ENCODE results near the gene SKA2. TPM values are rescaled to one million over a fixed set of nuclear protein-coding genes. Genes with fewer than 3 reads are reported as not detected.

Gene SKA2
- total RNA-seq, 1 experiment from 2014 or later = 65.6 TPM

DNA sequence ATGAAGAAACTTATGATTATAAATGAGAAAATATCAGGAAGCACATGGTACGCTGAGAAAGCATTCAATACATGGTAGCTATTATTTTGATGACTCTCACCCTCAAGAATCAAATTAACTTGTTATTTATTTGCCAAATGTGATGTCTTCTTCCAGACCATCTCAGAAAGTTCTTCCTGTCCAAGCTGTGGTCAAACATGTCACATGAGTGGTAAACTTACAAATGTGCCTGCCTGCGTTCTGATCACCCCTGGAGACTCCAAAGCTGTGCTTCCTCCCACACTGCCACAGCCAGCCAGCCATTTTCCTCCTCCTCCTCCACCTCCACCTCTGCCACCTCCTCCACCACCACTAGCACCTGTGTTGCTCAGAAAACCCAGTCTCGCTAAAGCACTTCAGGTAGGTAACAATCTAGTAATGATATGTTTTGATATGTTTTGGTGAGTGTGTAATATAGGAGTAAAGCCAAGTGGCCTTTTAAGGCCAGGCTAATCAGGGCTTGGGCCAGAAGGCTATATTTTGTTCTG, 38.4 kb upstream of the SKA2 start:
- CTCF ChIA-PET = no interaction called here
- no TSS peak for BruUV-seq (replicated peaks)
- H3K27me3 ChIP-seq (ENCODE audit: insufficient read depth, low read depth) = no peaks in the 10 kb centered on the region
- H4K20me1 ChIP-seq (ENCODE audit: insufficient read depth) = no peaks in the 10 kb centered on the region
- no peaks in the 10 kb centered on the region for H3F3A ChIP-seq (ENCODE audit: insufficient read depth, low read depth)
- no peaks in the 10 kb centered on the region for H3K79me2 ChIP-seq (ENCODE audit: low read depth)
- POLR2A ChIA-PET (ENCODE audit: unreplicated experiment) = interaction anchor here (0.6 kb wide), 1 partner anchor 38 kb away, joined by 3 read pairs; the partner anchor contains the start of gene PRR11
- H2AFZ ChIP-seq = no peak overlapping the region
- no peak overlapping the region for H3K4me3 ChIP-seq
- TF ChIP-seq EZH2 (IDR thresholded peaks at IDR 0.05; ENCODE audit: low read depth) = no peak
- TF ChIP-seq, protein P1, sequence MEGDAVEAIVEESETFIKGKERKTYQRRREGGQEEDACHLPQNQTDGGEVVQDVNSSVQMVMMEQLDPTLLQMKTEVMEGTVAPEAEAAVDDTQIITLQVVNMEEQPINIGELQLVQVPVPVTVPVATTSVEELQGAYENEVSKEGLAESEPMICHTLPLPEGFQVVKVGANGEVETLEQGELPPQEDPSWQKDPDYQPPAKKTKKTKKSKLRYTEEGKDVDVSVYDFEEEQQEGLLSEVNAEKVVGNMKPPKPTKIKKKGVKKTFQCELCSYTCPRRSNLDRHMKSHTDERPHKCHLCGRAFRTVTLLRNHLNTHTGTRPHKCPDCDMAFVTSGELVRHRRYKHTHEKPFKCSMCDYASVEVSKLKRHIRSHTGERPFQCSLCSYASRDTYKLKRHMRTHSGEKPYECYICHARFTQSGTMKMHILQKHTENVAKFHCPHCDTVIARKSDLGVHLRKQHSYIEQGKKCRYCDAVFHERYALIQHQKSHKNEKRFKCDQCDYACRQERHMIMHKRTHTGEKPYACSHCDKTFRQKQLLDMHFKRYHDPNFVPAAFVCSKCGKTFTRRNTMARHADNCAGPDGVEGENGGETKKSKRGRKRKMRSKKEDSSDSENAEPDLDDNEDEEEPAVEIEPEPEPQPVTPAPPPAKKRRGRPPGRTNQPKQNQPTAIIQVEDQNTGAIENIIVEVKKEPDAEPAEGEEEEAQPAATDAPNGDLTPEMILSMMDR (conservative IDR thresholded peaks at IDR 0.05) = no peak
- DNase-seq = no peak
- no peak overlapping the region for H3K27ac ChIP-seq
- H3K9me3 ChIP-seq (ENCODE audit: insufficient read depth, low read depth) = no peaks in the 10 kb centered on the region
- H3K4me1 ChIP-seq (replicated peaks; ENCODE audit: insufficient read depth) = no peaks in the 10 kb centered on the region
- no peaks in the 10 kb centered on the region for H3K9me2 ChIP-seq (ENCODE audit: insufficient read depth)
- intact Hi-C loops (cut with micrococcal nuclease; ENCODE audit: unreplicated experiment) = no loop called here
- no peak overlapping the region for H3K4me2 ChIP-seq
- peaks cover 13% of the 10 kb centered on the region for H3K36me3 ChIP-seq (ENCODE audit: low read depth)

DNA sequence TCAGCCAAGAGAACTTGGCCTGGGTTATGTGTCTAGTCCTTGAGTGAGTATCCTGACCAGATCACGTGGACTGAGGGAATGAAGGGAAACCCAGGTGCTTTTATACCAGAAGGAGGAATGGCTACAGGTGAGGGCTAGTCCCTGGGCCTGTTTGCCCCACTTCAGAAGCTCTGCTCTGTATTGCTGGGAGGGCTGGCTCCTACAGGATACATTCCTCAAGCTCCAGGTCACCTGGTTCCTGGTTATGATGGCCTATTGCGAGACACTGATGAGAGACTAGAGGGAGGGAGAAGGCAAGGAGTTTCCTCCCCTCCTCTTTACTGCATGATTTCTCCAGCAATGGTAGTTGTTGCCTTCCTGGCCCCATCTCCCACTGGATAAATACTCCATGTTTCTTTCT, 35.8 kb upstream of the SKA2 start:
- no peak for TF ChIP-seq EZH2 (IDR thresholded peaks at IDR 0.05; ENCODE audit: low read depth)
- TF ChIP-seq, protein P1 (conservative IDR thresholded peaks at IDR 0.05) = no peak
- Histone ChIP-seq H3K9me3 (ENCODE audit: insufficient read depth, low read depth) (no peaks in the 10 kb centered on the region), H4K20me1 (ENCODE audit: insufficient read depth) (no peaks in the 10 kb centered on the region), H3F3A (ENCODE audit: insufficient read depth, low read depth) (no peaks in the 10 kb centered on the region), H3K4me3 (no peak overlapping the region), H3K36me3 (ENCODE audit: low read depth) (peaks cover 13% of the 10 kb centered on the region), H2AFZ (no peak overlapping the region), H3K79me2 (ENCODE audit: low read depth) (no peaks in the 10 kb centered on the region), H3K9me2 (ENCODE audit: insufficient read depth) (no peaks in the 10 kb centered on the region), H3K27me3 (ENCODE audit: insufficient read depth, low read depth) (no peaks in the 10 kb centered on the region), H3K4me2 (no peak overlapping the region), H3K27ac (no peak overlapping the region), H3K4me1 (replicated peaks; ENCODE audit: insufficient read depth) (no peaks in the 10 kb centered on the region)
- POLR2A ChIA-PET (ENCODE audit: unreplicated experiment) = no interaction called here
- no peak for DNase-seq
- no TSS peak for BruUV-seq (replicated peaks)
- intact Hi-C loops (cut with micrococcal nuclease; ENCODE audit: unreplicated experiment) = no loop called here
- CTCF ChIA-PET = no interaction called here

DNA sequence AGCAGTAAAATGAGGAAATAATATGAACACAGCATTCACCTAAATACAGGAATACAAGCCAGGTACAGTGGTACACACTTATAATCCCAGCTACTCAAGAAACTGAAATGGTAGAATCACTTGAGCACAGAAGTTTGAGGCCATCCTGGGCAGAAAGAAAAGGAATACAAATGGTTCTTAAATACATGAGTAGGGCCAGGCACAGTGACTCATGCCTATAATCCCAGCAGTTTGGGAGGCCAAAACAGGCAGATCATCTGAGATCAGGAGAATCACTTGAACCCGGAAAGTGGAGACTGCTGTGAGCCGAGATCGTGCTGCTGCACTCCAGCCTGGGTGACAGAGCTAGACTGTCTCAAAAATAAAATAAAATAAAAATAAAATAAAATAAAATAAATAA, 31.9 kb upstream of the SKA2 start:
- BruUV-seq (replicated peaks) = no TSS peak
- H4K20me1 ChIP-seq (ENCODE audit: insufficient read depth) = no peaks in the 10 kb centered on the region
- no peak overlapping the region for H3K4me2 ChIP-seq
- H3K27ac ChIP-seq = no peak overlapping the region
- H3K4me1 ChIP-seq (replicated peaks; ENCODE audit: insufficient read depth) = no peaks in the 10 kb centered on the region
- H3K79me2 ChIP-seq (ENCODE audit: low read depth) = no peaks in the 10 kb centered on the region
- no peaks in the 10 kb centered on the region for H3K9me3 ChIP-seq (ENCODE audit: insufficient read depth, low read depth)
- intact Hi-C loops (cut with micrococcal nuclease; ENCODE audit: unreplicated experiment) = no loop called here
- no peaks in the 10 kb centered on the region for H3K27me3 ChIP-seq (ENCODE audit: insufficient read depth, low read depth)
- H3K4me3 ChIP-seq = no peak overlapping the region
- H2AFZ ChIP-seq = no peak overlapping the region
- H3K36me3 ChIP-seq (ENCODE audit: low read depth) = peaks cover 5% of the 10 kb centered on the region; the same call in 1 of the 2 replicates
- ChIA-PET POLR2A (ENCODE audit: unreplicated experiment) (no interaction called here), CTCF (no interaction called here)
- no peaks in the 10 kb centered on the region for H3F3A ChIP-seq (ENCODE audit: insufficient read depth, low read depth)
- no peaks in the 10 kb centered on the region for H3K9me2 ChIP-seq (ENCODE audit: insufficient read depth)
- TF ChIP-seq, protein P1 (conservative IDR thresholded peaks at IDR 0.05) = no peak
- TF ChIP-seq EZH2 (IDR thresholded peaks at IDR 0.05; ENCODE audit: low read depth) = no peak
- DNase-seq = no peak
